NCI-H82 treated with DMSO at 0.1 percent for 48 hours (cell line): ENCODE results near the gene KIF24.
"Not testable (repeated sequence)": the region's sequence is repeated elsewhere in the genome, so short reads cannot be mapped to it uniquely, and the experiment has no call there.

Source experiments
- DNase-seq: peaks from one replicate; lab custom pipeline; 2025; ENCODE audit not compliant: unreplicated experiment; lab: John Stamatoyannopoulos, UW

KIF24 gene, protein sequence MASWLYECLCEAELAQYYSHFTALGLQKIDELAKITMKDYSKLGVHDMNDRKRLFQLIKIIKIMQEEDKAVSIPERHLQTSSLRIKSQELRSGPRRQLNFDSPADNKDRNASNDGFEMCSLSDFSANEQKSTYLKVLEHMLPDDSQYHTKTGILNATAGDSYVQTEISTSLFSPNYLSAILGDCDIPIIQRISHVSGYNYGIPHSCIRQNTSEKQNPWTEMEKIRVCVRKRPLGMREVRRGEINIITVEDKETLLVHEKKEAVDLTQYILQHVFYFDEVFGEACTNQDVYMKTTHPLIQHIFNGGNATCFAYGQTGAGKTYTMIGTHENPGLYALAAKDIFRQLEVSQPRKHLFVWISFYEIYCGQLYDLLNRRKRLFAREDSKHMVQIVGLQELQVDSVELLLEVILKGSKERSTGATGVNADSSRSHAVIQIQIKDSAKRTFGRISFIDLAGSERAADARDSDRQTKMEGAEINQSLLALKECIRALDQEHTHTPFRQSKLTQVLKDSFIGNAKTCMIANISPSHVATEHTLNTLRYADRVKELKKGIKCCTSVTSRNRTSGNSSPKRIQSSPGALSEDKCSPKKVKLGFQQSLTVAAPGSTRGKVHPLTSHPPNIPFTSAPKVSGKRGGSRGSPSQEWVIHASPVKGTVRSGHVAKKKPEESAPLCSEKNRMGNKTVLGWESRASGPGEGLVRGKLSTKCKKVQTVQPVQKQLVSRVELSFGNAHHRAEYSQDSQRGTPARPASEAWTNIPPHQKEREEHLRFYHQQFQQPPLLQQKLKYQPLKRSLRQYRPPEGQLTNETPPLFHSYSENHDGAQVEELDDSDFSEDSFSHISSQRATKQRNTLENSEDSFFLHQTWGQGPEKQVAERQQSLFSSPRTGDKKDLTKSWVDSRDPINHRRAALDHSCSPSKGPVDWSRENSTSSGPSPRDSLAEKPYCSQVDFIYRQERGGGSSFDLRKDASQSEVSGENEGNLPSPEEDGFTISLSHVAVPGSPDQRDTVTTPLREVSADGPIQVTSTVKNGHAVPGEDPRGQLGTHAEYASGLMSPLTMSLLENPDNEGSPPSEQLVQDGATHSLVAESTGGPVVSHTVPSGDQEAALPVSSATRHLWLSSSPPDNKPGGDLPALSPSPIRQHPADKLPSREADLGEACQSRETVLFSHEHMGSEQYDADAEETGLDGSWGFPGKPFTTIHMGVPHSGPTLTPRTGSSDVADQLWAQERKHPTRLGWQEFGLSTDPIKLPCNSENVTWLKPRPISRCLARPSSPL (N-terminal part only)

GRCh38 chr9:34328987-34329832 lies at the start of gene KIF24, which contains the start of gene NUDT2:
Gene KIF24 (minus strand): TSS chr9:34329268. CDS start chr9:34311346, 17,922 bp downstream.
Gene NUDT2 (plus strand): TSS chr9:34329569. CDS start chr9:34339040, 9,471 bp downstream.
- DNase-seq = peak; percentile 98

- DNase-seq = no peak
These were observed 49.5 kb upstream of the KIF24 start for GRCh38 chr9:34378376-34379060.

- no peak for DNase-seq
These were observed 48.3 kb upstream of the KIF24 start for GRCh38 chr9:34377404-34377746.

DNA sequence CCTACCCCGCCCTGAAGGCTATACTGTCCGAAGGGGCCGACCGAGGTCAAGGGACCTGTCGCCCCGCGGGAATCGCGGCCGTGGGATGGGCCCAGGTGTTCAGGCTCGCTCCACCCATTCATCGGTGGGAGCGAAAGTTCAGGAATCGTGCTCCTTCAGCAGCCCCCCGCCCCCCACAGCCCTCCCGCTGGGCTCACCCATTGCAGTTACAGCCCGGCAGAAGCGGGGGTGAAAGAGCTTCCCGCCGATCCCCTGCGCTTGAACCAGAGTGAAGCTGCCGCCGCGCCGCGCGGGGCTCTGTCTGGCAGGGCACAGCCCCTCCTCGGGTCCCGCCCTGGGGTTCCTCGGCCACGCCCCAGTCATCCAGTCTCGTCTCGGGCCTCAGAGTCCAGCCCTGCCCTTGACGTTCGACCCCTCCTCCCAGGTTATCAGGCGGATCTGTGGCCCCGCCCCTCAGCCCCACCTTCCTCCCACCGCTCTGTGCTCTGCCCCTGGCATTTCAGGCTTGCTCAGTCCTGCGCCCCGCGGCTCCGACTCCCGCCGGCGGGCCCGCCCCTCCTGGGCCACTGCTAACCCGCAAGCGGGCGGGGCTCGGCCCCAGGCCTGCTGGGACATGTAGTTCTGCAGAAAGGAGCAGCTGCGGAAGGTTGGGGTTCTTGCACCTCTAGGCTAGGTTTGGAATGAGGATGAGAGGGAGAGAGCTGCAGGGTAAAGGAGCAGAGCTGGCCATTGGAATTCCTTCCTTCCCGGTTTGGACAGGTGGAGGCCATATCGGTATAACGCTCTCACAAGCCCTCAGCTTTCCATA lies 47.7 kb upstream of the KIF24 start, which contains the start of gene MYORG:
TSS of gene MYORG (minus strand) at position 303 of the 808 bp plus-strand sequence. CDS start 3,955 bp downstream, outside the sequence.
- DNase-seq = peak; percentile 95

DNA sequence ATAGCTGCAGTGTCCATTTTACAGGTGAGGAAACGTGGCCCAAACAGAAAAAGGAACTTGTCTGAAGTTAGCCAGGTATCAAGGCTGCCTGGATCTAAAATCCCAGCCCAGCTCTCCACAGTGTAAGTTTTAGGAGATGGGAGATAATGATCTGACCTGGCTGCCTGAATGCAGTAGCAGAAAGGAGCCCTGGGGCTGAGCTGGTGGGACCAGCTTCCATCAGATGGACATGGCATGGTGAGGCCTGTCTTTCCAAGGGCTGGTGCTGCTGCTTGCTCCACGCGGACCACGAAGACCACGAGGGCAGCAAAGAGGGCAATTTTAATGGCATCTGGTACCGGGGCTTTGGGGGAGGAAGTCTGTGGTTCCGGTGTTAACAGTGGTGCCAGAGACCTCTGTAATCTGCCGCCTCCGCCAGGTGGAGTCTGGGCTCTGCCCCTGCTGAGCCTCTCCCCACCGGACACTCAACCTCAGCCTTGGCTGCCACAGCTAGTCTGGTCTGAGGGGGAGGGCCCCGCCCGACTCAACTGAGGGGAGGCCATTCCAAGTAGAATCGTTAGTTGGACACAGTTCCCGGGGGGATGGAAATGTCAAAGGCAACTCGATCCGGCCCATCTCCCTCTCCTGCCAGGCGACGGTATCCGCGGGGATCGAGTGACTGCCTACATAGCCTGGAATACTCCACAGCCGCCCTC lies 47.0 kb upstream of the KIF24 start:
- DNase-seq = no peak

DNA sequence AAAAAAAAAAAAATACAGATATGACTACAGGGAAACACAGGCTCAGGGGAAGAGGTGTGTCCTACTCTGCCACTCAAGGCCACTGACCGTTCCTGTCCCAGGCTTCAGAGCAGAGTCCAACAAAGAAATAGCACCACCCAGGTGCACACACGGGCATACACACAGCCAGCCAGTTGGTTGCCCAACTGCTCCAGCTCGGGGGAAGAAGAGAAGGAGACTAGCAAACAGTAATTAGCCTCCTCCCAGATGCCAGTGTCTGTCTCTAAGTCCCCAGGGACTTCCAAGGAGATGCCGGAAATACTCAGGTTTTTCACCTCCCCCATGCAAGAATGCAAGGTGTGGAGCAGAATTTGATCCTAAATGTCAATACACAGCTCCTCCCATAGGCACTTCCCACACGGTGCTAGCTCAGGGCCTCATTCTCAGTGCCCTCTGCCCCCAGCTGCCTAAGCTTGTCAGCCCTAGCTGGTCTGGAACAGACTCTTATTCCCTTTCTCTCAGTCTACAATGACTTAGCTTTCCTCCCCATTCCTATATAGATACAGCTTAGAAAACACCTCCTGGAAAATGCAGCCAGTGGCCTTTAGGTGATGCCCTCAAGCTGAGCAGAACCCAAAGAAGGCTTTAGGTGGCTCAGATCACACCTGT lies 46.0 kb upstream of the KIF24 start:
- DNase-seq = peak; percentile 51

- DNase-seq = no peak
These were observed 45.3 kb upstream of the KIF24 start for GRCh38 chr9:34374339-34374738.

- no peak for DNase-seq
These were observed 44.7 kb upstream of the KIF24 start for GRCh38 chr9:34373749-34374148.

GRCh38 chr9:34372467-34373011 lies 43.5 kb upstream of the KIF24 start:
- no peak for DNase-seq

GRCh38 chr9:34371886-34372466 lies 42.9 kb upstream of the KIF24 start:
- no peak for DNase-seq

- no peak for DNase-seq
These were observed 42.2 kb upstream of the KIF24 start for GRCh38 chr9:34370970-34371880.

DNA sequence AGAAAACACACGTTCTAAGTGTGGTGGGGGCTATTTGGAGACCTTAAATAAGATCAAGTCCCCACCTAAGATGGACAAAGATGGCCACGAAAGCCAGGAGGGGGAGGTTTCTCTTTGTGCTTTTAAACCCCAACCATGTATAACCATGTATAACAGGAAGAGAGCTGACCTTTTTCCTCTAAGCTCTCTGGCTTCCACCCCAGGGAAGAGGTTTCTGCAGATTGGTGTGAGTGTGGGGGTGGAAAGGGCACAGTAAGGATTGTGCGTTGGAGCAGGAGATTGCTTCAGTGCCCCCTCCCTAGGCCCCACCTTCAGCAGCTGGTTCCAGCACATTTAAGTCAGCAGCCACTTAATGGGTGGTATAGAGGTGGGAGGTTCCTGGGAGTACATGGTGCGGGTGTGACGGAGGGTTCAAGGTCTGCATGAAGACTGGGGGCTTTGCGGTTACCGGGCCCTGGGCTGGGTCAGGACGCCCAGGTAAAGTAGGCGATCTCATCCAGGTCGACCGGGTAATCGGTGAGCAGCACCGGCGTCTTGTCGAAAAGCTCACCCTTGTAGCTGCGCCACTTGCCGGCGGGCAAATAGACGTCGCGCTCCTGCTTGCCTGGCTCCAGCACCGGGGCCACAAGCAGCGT lies 41.4 kb upstream of the KIF24 start:
- no peak for DNase-seq

DNA sequence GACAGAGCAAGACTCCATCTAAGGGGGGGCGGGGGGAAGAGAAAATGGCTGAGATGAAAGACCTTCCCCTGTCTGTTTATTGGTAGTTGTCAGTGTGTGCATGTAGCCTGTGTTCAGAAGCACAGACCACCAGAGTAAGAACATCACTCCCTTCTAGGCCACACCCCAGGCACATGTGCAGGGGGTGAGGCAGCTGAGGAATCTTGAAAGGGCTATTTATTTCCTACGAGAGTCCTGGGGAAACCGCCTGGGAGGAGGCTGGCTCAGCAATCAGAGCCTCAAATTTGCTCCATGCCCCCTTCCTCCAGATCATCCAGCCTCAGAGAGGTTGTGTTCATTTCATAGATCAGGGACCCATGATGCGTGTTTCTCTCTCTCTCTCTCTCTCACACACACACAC lies 40.6 kb upstream of the KIF24 start:
- no peak for DNase-seq

- not testable (repeated sequence) for DNase-seq
These were observed 39.7 kb upstream of the KIF24 start for GRCh38 chr9:34368796-34369195.

GRCh38 chr9:34367751-34368410 lies 38.8 kb upstream of the KIF24 start:
- not testable (repeated sequence) for DNase-seq
